ENCODE data around the gene KCNJ11.

DNA sequence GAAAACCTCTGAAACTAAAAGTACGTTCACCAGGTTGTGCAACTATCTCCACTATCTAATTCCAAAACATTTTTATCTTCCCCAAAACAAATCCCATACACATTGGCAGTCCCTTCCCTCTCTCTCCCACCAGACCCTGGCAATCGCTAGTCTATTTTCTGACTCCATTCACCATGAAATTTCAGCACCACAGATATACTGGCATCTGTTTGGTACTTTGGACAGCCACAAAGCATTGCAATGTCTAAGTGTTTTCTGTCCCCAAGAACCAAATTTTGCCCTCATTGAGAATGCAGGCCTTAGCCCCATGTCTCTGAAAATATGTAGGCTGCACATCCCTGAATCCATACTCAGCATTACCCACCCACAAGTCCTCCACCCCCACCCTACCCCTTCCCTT is 28.0 kb upstream of the KCNJ11 start:
- TF ChIP-seq, protein P1, sequence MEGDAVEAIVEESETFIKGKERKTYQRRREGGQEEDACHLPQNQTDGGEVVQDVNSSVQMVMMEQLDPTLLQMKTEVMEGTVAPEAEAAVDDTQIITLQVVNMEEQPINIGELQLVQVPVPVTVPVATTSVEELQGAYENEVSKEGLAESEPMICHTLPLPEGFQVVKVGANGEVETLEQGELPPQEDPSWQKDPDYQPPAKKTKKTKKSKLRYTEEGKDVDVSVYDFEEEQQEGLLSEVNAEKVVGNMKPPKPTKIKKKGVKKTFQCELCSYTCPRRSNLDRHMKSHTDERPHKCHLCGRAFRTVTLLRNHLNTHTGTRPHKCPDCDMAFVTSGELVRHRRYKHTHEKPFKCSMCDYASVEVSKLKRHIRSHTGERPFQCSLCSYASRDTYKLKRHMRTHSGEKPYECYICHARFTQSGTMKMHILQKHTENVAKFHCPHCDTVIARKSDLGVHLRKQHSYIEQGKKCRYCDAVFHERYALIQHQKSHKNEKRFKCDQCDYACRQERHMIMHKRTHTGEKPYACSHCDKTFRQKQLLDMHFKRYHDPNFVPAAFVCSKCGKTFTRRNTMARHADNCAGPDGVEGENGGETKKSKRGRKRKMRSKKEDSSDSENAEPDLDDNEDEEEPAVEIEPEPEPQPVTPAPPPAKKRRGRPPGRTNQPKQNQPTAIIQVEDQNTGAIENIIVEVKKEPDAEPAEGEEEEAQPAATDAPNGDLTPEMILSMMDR (IDR thresholded peaks at IDR 0.05), result no peak
- no peak for TF ChIP-seq POLR2A (IDR thresholded peaks at IDR 0.05)

Measured in testis (tissue), 2 donors.